ENCODE measurements around the gene BOC.

The BOC gene

GRCh38 chr3:113287803-113288648, 76.7 kb downstream of the BOC start:
- peak; percentile 100 for TF ChIP-seq CTCF (IDR thresholded peaks at IDR 0.05; ENCODE audit: insufficient read depth, low read length, poor library complexity, severe bottlenecking)
- no peaks in the 10 kb centered on the region for H3K27me3 ChIP-seq (replicated peaks; ENCODE audit: control insufficient read depth, insufficient read depth, low read length)
- no peak overlapping the region for H3K4me3 ChIP-seq (replicated peaks; ENCODE audit: low read depth, low read length)
- no peak for DNase-seq (ENCODE audit: extremely low read depth, insufficient read length)
- H3K36me3 ChIP-seq (ENCODE audit: control insufficient read depth, insufficient read depth, low read length) = no peaks in the 10 kb centered on the region

GRCh38 chr3:113288881-113289280, 77.5 kb downstream of the BOC start:
- H3K4me3 ChIP-seq (replicated peaks; ENCODE audit: low read depth, low read length) = no peak overlapping the region
- no peak for TF ChIP-seq CTCF (IDR thresholded peaks at IDR 0.05; ENCODE audit: insufficient read depth, low read length, poor library complexity, severe bottlenecking)
- H3K27me3 ChIP-seq (replicated peaks; ENCODE audit: control insufficient read depth, insufficient read depth, low read length) = no peaks in the 10 kb centered on the region
- DNase-seq (ENCODE audit: extremely low read depth, insufficient read length) = no peak
- H3K36me3 ChIP-seq (ENCODE audit: control insufficient read depth, insufficient read depth, low read length) = no peaks in the 10 kb centered on the region

GRCh38 chr3:113291572-113291971, 80.2 kb downstream of the BOC start:
- H3K36me3 ChIP-seq (ENCODE audit: control insufficient read depth, insufficient read depth, low read length) = no peaks in the 10 kb centered on the region
- H3K4me3 ChIP-seq (replicated peaks; ENCODE audit: low read depth, low read length) = no peak overlapping the region
- DNase-seq (ENCODE audit: extremely low read depth, insufficient read length) = no peak
- TF ChIP-seq CTCF (IDR thresholded peaks at IDR 0.05; ENCODE audit: insufficient read depth, low read length, poor library complexity, severe bottlenecking) = no peak
- H3K27me3 ChIP-seq (replicated peaks; ENCODE audit: control insufficient read depth, insufficient read depth, low read length) = no peaks in the 10 kb centered on the region

- Histone ChIP-seq H3K4me3 (replicated peaks; ENCODE audit: low read depth, low read length) (no peak overlapping the region), H3K27me3 (replicated peaks; ENCODE audit: control insufficient read depth, insufficient read depth, low read length) (no peaks in the 10 kb centered on the region), H3K36me3 (ENCODE audit: control insufficient read depth, insufficient read depth, low read length) (no peaks in the 10 kb centered on the region)
- TF ChIP-seq CTCF (IDR thresholded peaks at IDR 0.05; ENCODE audit: insufficient read depth, low read length, poor library complexity, severe bottlenecking) = no peak
- DNase-seq (ENCODE audit: extremely low read depth, insufficient read length) = no peak
Measured at GRCh38 chr3:113292933-113293332, 81.6 kb downstream of the BOC start.

- DNase-seq (ENCODE audit: extremely low read depth, insufficient read length) = no peak
- Histone ChIP-seq H3K36me3 (ENCODE audit: control insufficient read depth, insufficient read depth, low read length) (no peaks in the 10 kb centered on the region), H3K27me3 (replicated peaks; ENCODE audit: control insufficient read depth, insufficient read depth, low read length) (no peaks in the 10 kb centered on the region), H3K4me3 (replicated peaks; ENCODE audit: low read depth, low read length) (no peak overlapping the region)
- no peak for TF ChIP-seq CTCF (IDR thresholded peaks at IDR 0.05; ENCODE audit: insufficient read depth, low read length, poor library complexity, severe bottlenecking)
Measured at GRCh38 chr3:113293348-113293747, 82.0 kb downstream of the BOC start.

Measured in GM06990 (cell line).